ENCODE measurements around the gene IFT27.

IFT27 gene

DNA sequence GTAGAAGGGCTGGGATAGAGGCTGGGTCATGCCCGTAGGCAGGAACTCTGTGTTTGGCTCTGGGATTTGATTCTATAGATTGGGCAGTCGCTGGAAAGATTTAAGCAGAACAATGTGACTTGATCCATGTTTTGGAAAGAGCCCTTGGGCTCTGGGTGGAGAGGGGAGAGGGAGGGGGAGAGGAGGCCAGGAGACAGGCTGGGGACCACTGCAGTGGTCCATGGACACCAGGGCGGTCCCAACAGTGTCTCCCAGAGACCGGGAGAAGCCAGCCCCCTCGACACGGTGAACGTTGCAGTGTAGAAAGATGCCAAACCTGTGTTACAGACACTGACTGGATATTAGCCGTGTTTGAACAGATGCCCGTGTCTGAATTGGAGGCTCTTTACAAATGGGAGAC is 21.5 kb upstream of the IFT27 start:
- DNase-seq (ENCODE audit: low read depth in 2 of 2): no peak

DNA sequence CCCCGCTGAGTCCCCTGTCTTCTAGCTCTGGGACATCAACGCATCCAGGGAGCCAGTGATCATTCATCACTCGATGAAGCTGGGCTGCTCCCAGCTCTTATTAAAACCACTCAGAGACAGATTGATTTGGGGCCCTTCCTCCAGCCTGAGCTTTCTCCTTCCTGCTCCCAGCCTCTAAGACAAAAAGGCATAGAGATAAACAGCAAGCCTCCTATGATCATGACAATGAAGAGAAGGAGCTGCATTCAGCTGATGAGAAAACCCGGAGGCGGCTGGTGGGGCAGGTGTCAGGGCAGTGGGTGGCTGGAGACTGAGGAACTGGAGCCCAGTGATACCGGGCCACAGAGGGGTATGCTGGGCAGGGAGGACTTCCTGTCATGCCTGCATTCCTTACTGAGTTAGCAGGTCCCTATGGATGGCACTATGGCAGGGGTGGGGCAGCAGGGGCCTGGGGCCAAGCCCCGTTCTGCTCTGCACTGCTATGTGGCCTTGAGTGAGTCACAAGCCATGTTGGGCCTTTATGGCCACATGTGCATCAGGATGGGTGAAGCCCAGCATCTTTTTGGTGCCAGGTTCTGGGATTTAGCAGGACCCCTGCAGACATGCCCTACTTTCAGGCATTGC is 20.7 kb upstream of the IFT27 start:
- no peak for DNase-seq (ENCODE audit: low read depth in 2 of 2)

DNA sequence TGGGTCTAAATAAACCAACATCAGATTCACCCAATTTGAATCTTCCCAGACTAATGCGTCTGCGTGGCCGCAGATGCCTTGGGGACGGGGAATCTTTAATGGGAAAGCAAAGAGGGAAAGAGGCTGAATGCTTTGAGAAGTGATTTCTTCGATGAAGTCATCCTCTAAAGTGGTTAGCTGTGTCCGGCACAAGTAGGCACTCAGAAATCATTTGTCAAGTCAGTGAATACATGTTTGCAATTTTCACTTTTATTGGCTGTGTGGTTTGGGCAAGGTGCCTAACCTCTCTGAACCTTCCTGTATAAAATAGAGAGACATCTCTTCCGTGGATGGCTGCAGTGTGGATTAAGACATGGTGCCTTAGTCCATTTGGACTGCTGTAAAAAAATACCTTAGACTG is 19.7 kb upstream of the IFT27 start:
- DNase-seq (ENCODE audit: low read depth in 2 of 2): no peak

DNA sequence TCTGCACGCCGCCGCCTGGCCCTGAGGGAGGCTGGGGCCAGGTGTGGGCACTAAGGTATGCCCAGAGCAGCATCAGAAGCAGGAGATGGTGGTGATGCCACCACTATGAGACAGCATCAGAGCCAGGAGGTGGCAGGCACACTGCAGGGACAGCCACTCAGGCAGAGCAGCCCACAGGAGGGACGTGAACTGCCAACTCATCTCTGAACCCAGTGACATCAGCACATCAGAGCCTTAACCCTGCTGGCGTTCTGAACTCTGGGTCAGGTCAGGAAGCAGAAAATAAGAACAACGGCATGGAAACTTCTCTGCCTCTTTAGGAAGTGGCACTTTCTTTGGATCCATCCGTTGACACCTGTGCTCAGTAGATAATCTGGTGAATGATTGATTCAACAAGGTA is 14.7 kb upstream of the IFT27 start:
- DNase-seq (ENCODE audit: low read depth in 2 of 2): no peak

DNA sequence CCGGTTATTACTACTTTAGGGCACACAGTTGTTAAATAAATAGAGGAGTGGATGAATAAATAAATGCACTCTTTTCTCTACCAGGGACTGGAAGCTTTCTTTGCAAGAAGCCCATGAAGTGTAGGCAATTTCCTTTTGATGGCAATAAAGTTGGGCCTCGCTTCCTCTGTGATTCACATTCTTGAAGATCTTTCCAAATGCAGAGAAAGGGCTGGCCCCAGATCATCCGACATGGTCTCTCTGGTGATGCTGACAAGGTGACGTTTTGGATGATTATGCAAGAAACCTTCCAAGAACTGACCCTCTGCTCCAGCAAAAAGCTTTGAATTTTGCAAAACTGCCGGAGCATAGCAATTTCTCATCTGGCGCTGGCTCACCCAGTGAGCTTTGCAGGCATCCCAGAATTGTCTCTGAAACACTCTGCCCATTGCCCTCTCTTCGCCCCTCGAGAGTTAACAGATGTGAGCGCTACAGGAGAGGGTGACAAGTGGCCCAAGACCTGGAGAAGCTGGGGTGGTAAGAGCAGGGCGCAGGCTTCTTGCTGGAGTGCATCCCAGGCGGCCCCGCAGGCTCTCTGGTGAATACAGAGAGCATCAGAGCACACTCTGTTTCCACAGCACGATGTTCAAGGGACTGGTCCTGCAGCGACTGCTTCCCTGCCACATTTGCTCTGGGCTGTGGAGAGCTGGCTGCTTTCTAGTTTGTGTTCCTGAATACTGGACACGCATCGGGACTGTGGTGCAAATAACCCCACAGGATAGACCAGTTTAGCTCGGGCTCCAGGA is 11.5 kb upstream of the IFT27 start:
- no peak for DNase-seq (ENCODE audit: low read depth in 2 of 2)

DNA sequence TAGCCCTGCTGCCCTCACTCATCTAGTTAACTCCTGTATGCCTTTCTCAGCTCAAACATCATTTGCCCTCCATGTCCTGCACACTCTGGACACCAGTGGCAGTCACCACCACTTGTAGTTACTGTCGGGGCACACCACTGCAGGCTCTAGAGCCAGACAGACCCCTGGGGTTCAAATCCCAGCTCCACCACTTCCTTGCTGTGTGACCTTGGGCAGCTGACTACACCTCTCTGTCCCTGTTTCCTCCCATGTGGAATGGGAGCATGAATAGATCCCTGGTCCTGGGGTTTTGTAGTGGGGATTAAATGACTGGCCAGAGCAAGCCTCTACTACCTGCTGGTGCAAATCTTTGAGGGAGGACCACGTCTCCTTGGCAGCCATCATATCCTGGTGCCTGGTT is 7.8 kb upstream of the IFT27 start:
- DNase-seq (ENCODE audit: low read depth in 2 of 2): no peak

DNA sequence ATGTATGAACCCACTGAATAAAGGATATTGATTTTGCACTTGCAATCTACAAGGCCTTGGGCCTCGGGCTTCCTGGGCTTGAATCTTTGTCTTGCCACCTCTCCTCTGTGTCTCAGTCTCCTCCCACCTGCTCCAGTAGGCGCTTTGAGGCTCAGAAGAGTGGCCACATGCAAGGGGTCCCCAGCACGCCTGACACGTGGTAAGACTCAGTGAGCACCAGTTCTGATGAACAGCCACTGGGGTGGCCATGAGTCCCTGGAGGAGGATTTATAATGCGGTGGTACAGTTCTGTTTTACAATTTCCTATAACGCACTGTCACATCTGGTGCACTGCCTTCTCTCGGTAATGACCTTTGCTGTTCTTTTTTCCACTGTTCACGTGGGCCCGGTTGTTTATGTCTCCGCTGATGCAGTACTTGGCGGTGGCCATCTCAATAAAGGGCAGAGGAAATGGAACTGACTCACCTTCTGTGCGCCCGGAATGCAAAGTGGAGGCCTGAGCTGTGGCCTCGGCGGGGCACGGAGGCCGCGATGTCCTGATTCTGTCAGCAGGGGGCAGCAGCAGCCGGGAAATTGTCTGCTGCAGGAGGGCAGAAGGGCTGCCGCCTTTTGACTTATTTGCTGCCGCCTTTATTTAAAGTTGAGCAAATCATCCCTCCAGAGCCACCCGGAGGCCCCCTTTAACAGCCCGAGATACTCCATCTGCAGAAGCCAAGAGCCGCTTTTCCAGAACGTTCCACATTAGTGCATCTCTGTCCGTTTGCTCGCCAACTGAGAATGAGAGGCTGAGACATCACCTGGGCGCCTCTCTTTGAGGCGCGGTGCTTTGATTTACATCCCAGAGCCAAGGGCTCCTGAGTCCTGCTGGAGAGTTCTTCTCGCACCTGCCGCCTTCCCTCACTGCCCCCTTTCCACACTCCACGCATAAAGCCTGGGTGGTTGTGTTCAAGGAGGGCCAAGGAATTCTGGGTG is 6.0 kb upstream of the IFT27 start:
- DNase-seq (ENCODE audit: low read depth in 2 of 2): peak; percentile 82 to 85

DNA sequence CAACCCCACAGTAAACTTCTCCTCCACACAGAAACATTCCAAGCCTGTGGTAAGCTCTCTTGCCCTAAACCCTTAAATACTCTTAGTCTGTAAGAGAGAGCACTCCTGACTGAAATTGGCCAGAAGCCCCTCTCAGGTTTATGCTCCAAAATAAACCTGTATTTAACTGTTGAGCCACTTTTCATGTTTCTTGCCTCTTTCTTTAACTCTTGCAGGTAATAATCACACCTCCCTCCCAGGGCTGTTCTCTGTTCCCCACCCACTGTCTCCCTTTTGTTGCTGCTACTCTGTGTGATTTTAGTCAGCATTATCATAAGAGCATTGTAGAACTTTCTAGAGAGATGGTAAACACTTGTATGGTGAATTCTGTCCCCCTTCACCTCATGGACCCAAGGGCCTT is 2.1 kb upstream of the IFT27 start:
- no peak for DNase-seq (ENCODE audit: low read depth in 2 of 2)

DNA sequence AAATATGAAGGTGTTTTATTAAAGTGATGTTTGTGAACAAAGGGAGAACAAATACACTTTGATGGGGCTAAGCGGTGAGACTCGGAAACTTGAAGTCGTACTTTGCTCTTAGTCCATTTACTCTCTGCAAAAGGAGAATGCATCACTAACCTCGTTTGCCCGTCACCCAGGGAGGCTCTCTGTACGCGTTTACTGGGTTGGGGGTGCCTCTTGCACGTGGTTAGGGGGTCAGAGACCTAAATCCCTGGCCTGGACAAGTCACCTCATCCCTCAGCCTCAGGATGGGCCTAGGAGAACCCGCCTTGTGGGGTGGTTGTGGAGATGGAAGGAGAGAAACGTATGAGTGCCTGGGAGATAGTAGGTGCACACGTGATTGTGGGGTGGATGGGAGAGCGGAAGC is 803 bp upstream of the IFT27 start:
- no peak for DNase-seq (ENCODE audit: low read depth in 2 of 2)

DNA sequence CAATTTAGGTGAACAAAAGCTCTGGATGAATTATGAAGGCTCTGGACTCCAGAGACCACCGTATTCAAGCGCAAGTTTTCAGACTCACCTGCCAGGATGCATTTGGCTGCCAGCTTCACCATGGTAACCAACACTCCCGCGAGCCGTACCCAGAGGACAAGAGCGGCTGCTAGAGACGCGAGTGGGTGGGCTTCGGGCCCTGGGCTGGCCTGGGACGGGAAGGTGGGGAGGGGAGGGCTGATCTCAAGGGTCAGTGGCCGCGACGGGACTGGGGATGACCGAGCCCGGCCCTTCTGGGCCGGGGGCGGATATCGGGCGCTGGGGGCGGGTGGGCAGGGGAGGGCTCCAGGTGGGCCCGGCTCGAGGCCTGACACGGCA is 344 bp downstream of the IFT27 start:
- DNase-seq (ENCODE audit: low read depth in 2 of 2): no peak

DNA sequence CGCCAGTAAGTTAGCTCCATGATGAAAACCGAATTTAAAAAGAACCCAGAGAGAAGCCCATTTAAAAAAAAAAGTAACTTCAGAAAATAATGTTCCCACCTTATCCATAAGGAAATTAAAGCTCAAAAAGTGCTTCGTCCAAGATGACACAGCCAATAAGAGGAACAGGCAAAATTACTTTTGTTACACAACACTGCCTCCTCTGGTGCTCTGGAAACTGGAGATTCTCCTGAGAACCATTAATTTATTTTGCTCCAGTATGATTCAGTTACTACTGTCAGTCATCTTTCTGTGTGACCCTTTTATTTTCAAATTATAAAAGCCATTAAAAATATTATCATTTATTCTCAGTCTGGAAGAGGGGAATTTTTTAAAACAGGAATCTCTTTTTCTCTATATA is 2.0 kb downstream of the IFT27 start:
- no peak for DNase-seq (ENCODE audit: low read depth in 2 of 2)

DNA sequence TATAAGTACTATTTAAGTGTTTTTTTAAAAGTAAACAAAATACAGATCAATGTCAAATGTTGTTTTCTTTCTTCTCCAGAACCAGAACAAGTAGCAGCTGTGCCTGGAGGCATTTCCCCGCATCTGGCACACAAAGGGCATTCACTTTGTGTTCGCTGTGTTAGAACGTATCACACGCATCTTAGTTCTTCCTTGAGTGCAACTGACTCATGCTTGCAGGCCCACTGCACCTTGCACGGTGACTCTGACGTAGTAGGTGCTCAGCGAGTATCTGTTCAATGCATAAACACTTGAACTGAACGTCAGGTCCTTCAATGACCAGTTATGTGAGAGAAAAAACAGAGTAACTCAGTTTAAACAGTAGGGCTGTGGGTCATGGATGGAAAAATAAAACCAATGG is 3.5 kb downstream of the IFT27 start:
- no peak for DNase-seq (ENCODE audit: low read depth in 2 of 2)

DNA sequence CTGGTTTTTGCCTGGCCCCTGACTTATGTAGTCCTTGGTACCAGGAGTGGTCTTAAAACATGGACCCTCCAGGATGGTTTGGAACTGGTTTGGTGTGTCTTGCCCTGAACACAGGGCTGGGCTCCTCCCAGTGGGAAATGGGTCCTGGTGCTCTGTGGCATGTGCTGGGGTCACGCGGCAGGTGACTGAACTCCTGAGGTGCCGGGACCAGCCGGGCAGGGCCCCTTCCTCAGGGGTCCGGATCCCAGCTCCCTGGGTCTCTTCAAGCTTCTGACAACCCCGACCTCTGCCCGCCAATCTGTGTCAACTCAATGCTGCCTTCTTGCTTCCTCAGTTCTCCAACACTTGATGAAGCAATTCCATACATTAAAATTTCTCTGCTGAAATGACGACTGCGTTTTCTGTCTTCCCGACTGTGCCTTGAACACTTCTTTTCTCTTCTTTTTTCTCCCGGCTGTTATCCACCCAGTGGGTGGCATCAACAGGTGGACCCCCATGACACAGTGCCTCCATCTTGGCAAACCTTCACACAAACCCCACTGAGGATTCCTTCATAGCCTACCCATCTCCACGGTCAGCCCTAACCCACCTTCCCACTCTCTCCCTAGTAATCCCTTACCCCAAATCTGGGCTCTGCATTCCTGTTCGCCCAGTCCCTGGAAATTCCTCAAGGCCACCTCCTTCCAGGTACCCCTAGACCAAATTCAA is 4.4 kb downstream of the IFT27 start:
- DNase-seq (ENCODE audit: low read depth in 2 of 2): no peak

DNA sequence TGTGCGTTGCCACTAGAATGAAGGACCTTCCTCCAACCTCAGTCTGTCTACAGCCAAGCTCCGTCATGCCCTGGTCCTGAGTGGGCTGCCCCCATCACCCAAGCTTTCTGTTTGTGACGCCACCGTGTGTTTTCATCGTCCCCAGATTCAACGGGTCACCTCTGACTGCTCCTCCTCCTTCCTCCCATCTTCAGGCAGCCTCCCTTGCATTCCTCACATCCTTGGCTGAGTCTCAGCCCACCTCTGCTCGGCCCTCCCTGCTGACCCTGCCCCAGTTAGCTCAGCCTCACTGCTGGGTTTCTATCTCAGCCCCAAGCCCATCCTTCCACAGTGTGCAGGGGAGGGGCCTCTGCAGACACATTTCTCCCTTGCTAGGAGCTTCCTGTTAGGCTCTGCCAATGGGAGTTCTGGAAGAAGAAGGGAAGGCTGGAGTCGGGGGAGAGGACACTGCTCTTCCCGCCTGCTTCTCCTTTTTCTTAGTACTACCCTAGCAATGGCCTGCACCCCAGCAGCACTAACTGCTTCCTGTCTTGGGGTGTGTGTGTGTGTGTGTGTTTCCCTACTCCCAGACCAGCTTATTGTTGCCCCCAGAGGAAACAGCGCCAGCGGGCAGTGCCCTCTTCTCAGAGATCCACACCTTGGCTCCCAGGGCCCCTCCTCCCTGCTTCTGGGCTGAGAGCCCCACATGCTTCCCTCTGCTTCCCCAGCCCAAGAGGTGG is 5.2 kb downstream of the IFT27 start:
- DNase-seq (ENCODE audit: low read depth in 2 of 2): no peak

DNA sequence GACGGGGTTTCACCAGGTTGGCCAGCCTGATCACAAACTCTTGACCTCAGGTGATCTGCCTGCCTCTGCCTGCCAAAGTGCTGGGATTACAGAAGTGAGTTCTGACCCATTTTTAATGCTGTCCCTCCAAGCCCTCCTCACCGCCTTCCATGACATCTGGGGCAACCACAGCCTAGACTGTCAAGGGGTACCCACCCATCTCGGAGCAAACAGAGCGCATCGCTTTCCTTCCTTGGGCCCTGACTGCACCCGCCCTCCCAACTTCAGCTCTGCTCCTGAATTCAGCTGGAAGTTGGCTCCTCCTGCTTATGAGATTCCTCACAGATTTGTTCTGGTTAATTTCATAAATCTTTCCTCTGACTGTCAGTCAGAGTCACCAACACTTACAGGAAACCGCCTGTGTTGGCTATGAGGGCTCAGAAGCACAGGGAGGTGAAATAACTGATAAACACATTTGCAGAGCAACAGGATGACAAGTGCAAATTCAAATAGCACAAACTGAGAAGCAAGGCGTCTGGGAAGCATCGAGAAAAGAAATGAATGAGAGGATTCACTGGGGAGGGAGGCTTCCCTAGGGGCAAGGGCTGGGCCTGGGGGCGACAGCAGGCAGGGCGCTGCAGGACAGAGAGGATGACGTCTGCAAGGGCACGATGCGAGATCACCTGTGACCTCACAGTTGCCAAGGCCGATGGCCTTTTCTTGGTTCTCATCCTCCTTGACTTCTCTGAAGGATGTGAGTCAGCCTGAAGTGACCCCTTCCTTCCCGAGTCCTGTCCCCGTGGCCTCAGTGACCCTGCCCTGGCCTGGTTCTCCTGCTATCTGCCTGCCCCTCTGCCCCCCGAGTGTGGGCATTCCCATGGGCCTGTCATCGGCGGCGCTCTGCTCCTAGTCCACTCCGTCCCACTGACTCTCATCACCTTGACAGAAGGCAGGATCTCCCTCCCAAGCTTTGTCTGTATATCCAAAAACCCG is 6.1 kb downstream of the IFT27 start:
- no peak for DNase-seq (ENCODE audit: low read depth in 2 of 2)

DNA sequence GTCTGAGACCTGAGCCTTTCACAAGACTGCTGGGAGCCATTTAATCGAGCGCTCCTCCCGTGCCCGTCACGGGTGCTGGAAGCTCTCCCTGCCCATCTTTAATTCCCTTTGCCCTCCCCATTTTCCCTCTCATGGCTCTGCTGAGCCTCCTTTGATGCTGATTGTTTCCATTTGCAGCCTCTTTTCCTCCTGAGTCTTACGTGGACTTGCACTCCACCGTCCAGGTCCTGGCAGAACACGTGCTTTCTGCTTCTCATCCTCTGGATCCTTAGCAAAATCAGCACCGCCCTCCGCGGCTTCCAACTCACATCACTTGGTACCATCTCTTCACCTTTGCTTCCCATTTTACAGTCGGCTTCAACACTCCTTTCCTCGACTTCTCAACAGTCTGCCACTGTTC is 7.3 kb downstream of the IFT27 start:
- no peak for DNase-seq (ENCODE audit: low read depth in 2 of 2)

DNA sequence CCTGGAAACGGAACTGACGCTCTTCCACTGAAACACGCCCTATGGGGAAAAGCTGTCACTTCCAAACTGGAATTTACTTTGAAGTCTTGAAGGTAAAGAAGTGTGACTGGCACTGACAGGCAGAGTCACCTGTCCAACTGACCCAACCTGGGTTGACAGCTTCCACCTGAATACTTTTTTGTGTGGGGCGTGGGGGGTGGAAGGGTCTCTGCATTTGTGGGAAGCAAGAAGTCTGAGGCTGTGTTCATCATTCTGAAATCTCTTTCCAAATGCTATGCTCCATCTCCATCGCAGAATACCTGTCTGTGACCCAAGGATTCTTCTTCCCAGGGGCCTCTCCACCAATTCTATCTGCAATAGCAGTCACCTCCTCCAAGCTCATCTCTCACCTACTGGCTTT is 7.8 kb downstream of the IFT27 start:
- DNase-seq (ENCODE audit: low read depth in 2 of 2): no peak

DNA sequence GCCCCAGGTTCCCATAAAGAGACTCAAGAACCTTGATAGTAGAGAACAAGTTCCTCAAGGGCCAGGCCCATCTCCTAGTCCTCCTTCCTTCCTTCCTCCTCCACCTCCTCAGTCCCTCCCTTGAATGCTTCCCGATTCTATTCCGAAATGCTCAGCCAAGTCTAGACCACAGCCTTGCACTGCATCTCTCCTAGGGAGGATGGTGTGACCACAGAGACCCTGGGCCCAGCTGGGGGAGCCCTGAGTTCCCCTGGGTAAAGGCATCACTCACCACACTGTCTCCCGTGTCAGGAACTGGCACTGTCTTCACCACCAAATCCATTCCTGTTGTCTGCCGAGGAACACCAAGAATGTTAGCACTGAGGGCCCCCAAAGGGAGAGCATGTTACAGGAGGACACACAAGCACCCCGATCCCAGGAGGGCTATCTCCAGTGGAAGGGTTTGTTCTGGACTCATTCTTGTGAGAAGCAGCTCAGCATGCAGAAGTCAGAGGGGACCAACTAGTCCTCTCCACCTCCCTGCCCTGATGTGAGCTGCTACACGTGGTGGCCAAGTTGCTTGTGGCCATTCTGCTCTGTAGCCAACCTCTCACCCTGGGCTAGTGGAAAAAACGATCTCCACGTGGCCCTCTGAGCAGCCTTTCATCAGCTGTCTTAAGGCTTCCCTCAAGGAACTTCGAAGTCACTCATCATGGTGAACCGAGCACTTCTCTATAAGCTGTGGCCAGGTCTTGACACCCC is 8.7 kb downstream of the IFT27 start:
- no peak for DNase-seq (ENCODE audit: low read depth in 2 of 2)

DNA sequence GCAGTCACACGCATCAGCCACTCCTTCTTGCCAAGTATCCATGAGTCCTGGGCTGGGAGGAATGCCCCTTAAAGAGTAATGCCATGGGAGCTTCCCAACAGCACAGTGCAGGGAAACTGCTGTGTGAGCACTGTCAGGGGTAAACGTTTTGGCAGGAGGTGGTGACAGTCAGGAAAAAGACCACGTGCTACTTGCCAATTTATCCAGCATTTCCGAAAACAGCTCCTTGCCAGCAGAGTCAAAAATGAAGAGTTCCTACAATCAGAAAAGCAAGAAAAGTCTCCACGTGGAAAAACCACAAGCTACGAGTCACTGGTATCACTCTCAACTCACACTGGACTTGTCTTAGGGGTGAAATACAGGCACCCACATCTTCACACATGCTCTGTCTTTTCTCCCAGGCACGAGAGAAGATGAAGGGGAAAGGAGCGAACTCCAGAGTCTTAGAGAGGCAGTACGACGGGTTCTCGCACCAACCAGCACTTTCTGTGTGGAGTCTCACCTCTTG is 9.9 kb downstream of the IFT27 start:
- DNase-seq (ENCODE audit: low read depth in 2 of 2): no peak

Data from activated CD4-positive, alpha-beta T cell treated with anti-CD3 and anti-CD28 coated beads for 24 hours (primary cell).